HepG2 (cell line): ENCODE data around the gene PPP1R7. TPM values are rescaled to one million over a fixed set of nuclear protein-coding genes. Genes with fewer than 3 reads are reported as not detected.

Experiments used
- AKNA ChIP-seq: sonication (generic); formaldehyde crosslinking; IDR thresholded peaks from 2 replicates; pipeline ENCODE4 v1.4.0; 2020; ENCODE audit warnings: missing genetic modification reagents, borderline replicate concordance
- CTCF ChIP-seq: sonication (generic); formaldehyde crosslinking; IDR thresholded peaks from 2 replicates; pipeline ENCODE4 v1.5.0; 2020; ENCODE audit warnings: mild to moderate bottlenecking, missing genetic modification reagents, moderate library complexity
- GFI1 ChIP-seq: sonication (generic); formaldehyde crosslinking; IDR thresholded peaks from 2 replicates; pipeline ENCODE4 v1.5.0; 2020; ENCODE audit warnings: missing genetic modification reagents, mild to moderate bottlenecking, borderline replicate concordance
- MED8 ChIP-seq: sonication (generic); formaldehyde crosslinking; IDR thresholded peaks from 2 replicates; pipeline ENCODE4 v1.8.1; 2023; ENCODE audit warnings: mild to moderate bottlenecking, missing genetic modification reagents; ENCODE audit not compliant: insufficient replicate concordance
- NFE2L2 ChIP-seq: fragments of 150-350 bp; IDR thresholded peaks from 2 replicates; pipeline ENCODE4 v1.6.1; 2014; ENCODE audit warnings: low read length
- NKX3-1 ChIP-seq: sonication (generic); formaldehyde crosslinking; IDR thresholded peaks from 2 replicates; pipeline ENCODE4 v1.5.0; 2020; ENCODE audit warnings: missing genetic modification reagents
- PLSCR1 ChIP-seq: sonication (generic); formaldehyde crosslinking; IDR thresholded peaks from 2 replicates; pipeline ENCODE4 v1.5.0; 2020; ENCODE audit warnings: missing genetic modification reagents, mild to moderate bottlenecking, borderline replicate concordance
- POLR2AphosphoS5 ChIP-seq: IDR thresholded peaks from 2 replicates; pipeline ENCODE4 v1.6.1; 2012; ENCODE audit warnings: low read depth, low read length
- PRMT3 ChIP-seq: sonication (generic); formaldehyde crosslinking; IDR thresholded peaks from 2 replicates; pipeline ENCODE4 v1.8.1; 2022; ENCODE audit warnings: low read depth, mild to moderate bottlenecking, moderate library complexity, missing genetic modification reagents, borderline replicate concordance
- RFX5 ChIP-seq: IDR thresholded peaks from 2 replicates; pipeline ENCODE4 v1.6.1; 2011; ENCODE audit warnings: low read depth, low read length, improper control_type of control experiment
- SALL1 ChIP-seq: sonication (generic); formaldehyde crosslinking; IDR thresholded peaks from 2 replicates; pipeline ENCODE4 v1.8.0; 2022; ENCODE audit warnings: mild to moderate bottlenecking, missing genetic modification reagents
- SIN3B ChIP-seq: fragments of 150-350 bp; IDR thresholded peaks from 2 replicates; pipeline ENCODE4 v1.6.1; 2014; ENCODE audit warnings: low read length
- STAG1 ChIP-seq: sonication (generic); formaldehyde crosslinking; IDR thresholded peaks from 2 replicates; pipeline ENCODE4 v1.4.0; 2020; ENCODE audit warnings: missing genetic modification reagents
- TEAD3 ChIP-seq: optimal IDR thresholded peaks from 2 replicates; pipeline ENCODE3; 2016; ENCODE audit warnings: borderline replicate concordance
- THAP11 ChIP-seq: IDR thresholded peaks from 2 replicates; pipeline ENCODE4 v1.6.1; 2016; ENCODE audit warnings: missing biosample characterization, missing genetic modification reagents
- TRIM24 ChIP-seq: sonication (generic); formaldehyde crosslinking; IDR thresholded peaks from 2 replicates; pipeline ENCODE4 v1.8.0; 2022; ENCODE audit warnings: mild to moderate bottlenecking, missing genetic modification reagents
- ZNF276 ChIP-seq: sonication (generic); formaldehyde crosslinking; IDR thresholded peaks from 2 replicates; pipeline ENCODE4 v1.4.0; 2020; ENCODE audit warnings: mild to moderate bottlenecking, low read depth, missing genetic modification reagents
- ZNF333 ChIP-seq: sonication (generic); formaldehyde crosslinking; IDR thresholded peaks from 2 replicates; pipeline ENCODE4 v1.4.0; 2020; ENCODE audit warnings: mild to moderate bottlenecking, missing genetic modification reagents, borderline replicate concordance
- ZNF510 ChIP-seq: sonication (generic); formaldehyde crosslinking; IDR thresholded peaks from 2 replicates; pipeline ENCODE4 v1.4.0; 2020; ENCODE audit warnings: low read depth, mild to moderate bottlenecking, missing genetic modification reagents
- ZNF580 ChIP-seq: IDR thresholded peaks from 2 replicates; pipeline ENCODE4 v1.6.1; 2016; ENCODE audit warnings: low read depth, borderline replicate concordance
- polyA plus RNA-seq, 8 experiments: library from polyadenylated mRNA; depleted of rRNA in 3 of 8; stranded (reverse) in 7 of 8; unstranded in 1 of 8; fragments of >200 nt; fragmentation: Illumina TruSeq in 4 of 8; extraction: Trizol in 4 of 8; gene quantifications; 2 replicates each; pipeline versions ENCODE4 v1.2.1 to v1.2.3, GENCODE V29; 2011 to 2016; ENCODE audit warnings: low read depth in 4 of 8, missing spikeins in 1 of 8, mixed read lengths in 1 of 8; ENCODE audit not compliant: insufficient read depth in 1 of 8
- total RNA-seq, 5 experiments: library from RNA; depleted of rRNA; stranded (reverse); fragments of >200 nt; fragmentation: Illumina TruSeq; extraction: Trizol; gene quantifications; 2 replicates each; pipeline ENCODE4 v1.2.3, GENCODE V29; 2016; ENCODE audit warnings: low read depth in 1 of 5

The PPP1R7 gene
- total and polyA plus RNA-seq, 2 of the 13 experiments (the other 11 are each of a cell fraction or from before 2014, with no cell fraction given) = 33.3 to 67.9 TPM

- TF ChIP-seq ZNF580 (CRISPR knock-in tag) (peak; percentile 29), AKNA (CRISPR knock-in tag) (no peak), STAG1 (CRISPR knock-in tag) (peak; percentile 70), ZNF510 (CRISPR knock-in tag) (no peak), MED8 (CRISPR knock-in tag) (peak; percentile 10), TEAD3 (CRISPR knock-in tag) (peak; percentile 75), NFE2L2 (no peak), PLSCR1 (CRISPR knock-in tag) (no peak), SIN3B (peak; percentile 83), TRIM24 (CRISPR knock-in tag) (no peak), THAP11 (CRISPR knock-in tag) (peak; percentile 100), GFI1 (peak; percentile 65; the same call in 1 of the 2 replicates), ZNF333 (CRISPR knock-in tag) (0 out of 2 replicates have a peak, but pooled peaks have one; percentile 50), RFX5 (peak; percentile 64; the same call in 1 of the 2 replicates), PRMT3 (CRISPR knock-in tag) (no peak), SALL1 (CRISPR knock-in tag) (peak; percentile 63), POLR2AphosphoS5 (peak; percentile 81), NKX3-1 (CRISPR knock-in tag) (0 out of 2 replicates have a peak, but pooled peaks have one; percentile 53), ZNF276 (CRISPR knock-in tag) (no peak), CTCF (CRISPR knock-in tag) (peak; percentile 70)
Observed at GRCh38 chr2:241149925-241150659, at the start of gene PPP1R7 (continued).
